Measurements from ENCODE around the gene MACROH2A1.
A peak's percentile ranks its signal among the peaks of the same experiment; 100 is the strongest.

The MACROH2A1 gene

DNA sequence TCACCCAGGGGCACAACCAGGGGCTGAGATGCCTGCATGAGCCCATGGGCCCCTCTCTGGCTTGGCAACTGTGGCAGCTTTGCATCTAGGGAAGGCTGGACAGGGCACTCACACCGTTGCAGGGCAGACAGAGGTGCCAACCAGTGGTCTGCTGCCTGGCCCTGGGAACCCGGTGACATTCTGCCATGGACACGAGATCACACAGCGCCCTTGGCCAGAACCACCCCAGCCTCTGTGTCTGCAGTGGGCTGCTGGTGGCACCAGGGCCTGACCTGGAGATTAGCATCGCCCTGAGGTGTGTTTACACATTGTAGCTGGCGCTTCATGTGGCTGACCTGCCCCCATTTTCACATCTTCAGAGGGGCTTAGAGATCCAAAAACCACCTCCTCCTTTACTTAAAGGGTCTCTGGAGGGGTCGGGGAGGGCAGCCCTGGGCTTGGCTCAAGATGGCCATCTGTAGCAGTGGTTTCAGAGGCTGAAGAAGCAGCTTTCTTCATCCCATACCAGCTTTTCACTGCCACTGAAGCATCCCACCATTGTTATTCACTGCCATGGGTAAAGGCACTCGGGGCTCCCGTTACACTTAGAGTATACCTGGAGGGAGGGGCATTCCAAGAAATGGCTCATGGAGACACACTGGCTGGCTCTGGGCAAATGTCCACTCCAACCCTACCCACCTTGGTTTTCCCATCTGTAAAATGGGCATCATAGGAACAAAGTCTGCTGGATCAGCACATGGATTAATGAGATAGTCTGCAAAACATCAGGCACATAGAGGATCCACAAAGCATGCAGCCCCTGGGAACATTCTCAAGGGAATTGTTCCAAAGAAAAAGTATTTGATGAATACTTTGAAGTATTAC is 36.7 kb upstream of the MACROH2A1 start:
- no peak for DNase-seq (ENCODE audit: low spot score)

DNA sequence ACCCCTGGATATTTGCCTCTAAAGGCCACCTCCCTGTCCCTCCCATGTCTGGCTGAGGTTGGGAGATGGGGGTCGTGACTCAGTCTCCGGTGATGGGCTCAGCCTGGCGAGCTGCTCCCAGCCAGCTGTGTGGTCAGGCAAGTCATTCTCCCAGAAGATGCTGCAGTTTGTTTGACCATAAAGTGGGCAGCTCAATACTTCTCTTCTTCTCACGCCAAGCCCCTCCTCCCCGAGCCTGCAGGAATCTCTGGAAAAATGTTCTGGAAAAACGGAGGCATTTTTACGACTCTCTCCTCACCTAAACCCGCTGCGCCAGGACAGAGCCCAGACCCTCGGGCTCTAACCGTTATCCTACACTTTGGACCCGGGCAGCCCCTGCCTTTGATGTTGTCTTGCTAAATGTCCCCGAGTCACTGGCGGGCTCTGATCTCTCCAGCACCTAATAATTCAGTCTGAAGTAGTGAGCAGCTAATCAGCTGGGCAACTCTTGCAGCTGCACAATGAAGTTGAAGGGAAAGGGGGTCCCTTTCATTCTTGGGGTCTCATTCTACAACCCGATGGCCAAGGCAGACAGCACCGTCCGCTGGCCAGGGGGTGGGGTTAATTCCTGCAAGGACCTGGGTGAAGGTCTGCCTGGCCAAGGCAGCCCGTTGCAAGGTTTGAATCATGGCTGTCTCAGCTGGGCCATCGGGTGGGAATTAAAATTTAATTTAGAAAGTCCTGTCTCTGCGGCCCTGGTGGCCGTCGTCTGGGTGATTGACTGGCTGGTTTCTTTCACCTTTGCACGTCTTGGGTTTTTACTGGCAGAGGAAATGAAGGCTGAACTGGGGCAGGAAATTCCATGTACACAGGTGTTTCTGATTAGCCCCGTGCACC is 35.8 kb upstream of the MACROH2A1 start:
- DNase-seq (ENCODE audit: low spot score): no peak

DNA sequence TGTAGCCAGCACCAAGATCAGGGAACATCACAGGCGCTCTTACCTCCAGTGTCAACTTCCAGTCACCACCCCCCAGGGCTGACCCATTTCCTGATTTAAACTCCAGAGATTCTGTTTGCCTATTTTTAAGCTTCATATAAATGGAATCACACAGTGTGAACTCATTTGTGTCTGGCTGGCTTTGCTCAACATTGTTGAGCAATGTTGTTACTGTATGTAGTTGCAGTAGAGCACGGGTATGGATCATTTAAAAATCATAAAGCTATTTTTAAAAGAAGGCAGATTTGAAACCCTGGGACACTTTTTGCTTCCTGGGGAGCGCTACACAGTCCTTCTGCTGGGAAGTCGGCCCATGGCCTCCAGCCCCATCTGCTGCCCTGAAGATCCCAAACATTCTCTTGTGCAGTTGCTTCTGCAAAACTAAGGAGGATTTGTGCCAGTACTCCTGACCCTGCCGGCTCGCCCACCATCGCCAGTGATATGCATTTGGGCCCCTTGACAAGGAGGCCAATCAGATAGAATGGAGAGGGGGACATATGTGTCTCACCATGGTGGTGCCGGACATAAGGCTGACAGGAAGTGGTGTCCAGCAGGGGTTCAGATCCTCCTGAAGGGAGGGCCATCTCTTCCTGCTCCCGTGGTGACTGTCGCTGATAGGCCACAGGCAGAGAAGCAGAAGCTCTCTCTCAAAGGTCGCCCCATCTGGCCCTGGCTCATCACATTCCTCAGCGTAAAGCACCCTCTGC is 34.8 kb upstream of the MACROH2A1 start:
- DNase-seq (ENCODE audit: low spot score): no peak

DNA sequence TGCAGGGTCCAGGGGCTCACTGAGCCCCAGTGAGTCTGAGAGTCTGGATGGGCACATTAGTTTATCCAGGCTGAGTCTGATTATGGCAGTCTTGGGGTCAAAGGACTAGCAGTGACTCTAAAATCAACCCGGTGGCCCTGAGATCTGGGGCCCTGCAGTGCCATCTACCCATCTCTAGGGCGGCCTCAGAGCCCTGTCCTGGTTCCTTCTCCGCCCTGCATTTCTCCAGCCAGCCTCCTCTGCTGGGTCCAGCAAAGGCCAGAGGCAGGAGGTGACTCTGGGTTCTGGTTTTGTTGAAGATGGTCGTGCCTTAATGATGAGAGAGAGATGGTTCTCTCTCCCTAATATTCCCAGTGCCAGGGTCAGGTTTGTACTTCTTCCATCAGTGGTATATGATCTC is 33.1 kb upstream of the MACROH2A1 start:
- no peak for DNase-seq (ENCODE audit: low spot score)

DNA sequence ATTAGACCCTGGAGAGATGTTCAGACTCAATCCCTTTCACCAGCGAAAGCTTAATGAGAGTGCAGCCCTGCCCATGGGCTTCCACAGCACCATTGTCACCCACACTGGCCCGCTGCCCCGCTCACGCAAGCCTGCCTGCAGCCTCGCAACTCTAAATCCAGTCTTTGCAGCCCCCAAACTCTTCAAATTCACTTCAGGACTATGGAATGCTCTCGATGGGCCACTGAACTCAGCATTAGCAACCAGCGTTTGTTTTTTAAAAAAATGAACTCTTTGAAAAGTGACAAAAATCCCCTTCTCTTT is 31.1 kb upstream of the MACROH2A1 start:
- DNase-seq (ENCODE audit: low spot score): no peak

DNA sequence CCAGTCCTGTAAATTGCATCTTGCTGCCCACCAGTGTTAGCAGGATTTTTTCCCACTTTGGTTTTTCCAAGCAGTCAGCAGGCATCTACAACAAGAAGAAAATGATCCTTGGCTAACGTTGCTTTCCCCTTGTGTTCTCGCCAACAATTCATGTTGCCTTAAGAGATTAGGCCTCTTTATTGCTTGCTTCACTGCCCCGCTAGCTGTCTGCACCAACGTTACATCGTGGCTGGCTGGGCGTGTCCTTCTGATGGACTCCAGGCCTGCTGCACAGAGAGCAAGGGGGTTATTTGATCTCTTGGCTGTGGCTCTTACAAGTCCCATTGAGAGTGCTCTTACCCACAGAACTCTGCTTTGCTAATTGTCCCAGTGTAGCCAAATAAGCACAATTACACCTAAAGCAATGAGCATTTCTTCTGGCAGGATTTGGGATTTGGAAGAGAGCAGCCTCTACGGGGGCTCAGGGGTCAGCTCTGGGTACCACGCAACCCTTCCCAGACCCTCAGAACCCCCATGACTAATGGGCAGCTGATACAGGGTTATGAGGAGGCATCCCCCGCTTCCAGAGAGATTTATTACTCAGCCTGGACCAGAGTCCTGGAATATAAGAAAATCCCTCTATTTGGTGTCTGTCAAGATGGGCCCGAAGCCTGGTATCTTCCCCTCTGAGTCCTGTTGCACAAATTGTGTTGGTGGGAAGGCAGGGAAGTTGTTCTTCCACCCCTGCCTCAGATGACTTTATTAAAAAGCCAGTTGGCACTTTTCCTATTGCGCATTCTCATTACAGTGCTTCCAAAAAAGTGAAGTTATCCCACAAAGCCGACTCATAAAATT is 30.5 kb upstream of the MACROH2A1 start:
- DNase-seq (ENCODE audit: low spot score): no peak

DNA sequence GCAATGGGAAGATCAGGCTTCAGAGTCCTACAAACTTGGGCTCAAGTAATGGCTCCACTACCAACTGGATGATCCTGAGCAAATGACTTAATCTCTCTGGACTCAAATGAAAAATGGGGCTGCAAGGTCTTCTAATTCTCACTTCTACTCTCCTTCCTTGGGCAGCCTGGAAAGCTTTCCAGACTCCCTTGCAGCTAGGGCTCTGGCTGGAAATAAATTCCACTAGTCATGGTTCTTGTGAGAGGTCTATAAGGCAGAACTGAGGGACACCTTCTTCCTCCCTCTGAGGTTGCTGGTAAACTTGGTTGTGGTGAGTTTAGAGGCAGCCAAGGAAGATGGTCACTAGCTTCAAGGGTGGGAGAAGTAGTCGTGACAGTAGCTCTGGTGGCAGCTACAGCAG is 29.6 kb upstream of the MACROH2A1 start:
- DNase-seq (ENCODE audit: low spot score): no peak

DNA sequence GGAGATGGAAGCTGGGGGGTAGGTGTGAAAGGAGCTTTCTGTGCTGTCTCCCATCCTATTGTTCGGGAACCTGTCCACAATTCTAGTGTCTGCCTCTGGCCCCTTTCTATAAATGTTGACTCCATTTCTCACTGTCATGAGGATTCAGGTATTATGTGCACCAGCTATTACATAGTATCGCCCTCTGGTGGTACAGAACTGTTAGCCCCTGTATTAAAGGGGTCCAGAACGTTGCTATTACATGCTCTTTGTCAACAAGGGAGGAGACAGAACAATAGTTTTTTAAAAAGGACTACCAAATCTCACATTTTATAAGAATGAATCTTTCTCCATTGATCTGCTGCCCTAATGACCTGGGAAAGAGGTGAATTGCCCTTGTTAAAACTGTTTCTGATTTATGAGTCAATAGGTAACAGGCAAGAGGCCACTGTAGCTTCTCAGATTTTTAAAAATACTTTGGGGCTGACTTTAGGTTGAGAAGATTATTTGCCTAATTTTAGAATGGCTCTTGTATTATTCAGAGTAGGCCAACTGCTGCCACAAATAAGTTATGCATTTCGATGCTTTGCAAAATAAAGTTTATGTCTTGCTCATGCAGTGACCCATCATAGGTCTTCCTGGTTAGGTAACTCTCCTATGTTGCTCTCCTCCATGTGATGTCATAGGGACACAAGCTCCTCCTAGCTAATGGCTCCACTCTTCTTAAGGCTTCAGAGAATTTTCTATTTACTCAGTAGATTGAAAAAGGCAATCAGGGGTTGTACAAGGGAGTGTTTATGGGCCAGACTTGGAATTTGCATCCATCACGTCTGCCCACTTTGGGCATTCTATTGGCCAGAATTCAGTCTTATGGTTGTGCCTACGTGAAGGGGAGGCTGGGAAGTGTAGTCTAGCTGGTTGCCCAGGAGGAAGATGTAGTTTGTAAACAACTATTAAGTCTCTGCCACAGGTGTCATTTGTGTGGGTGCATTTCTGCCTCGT is 27.4 kb upstream of the MACROH2A1 start:
- DNase-seq (ENCODE audit: low spot score): peak; percentile 49

DNA sequence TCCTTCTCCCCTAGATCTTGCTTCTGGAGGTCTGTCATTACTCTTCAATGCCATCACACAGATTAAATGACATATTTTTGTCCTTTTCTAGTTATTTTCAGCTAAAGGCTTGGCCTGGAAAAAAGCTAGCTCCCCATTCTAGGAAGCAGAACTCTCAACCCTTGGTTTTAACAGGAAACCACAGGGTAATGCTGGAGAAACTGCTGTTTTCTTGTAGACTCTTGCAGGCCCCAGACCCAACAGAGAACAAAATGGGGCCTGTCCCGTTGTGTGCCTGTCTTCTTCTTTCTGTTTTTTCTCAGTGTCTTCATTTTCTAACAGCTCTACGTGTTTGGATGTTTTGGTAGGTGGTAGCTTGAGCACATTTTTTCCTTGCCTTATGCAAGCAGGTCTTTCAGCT is 26.6 kb upstream of the MACROH2A1 start:
- no peak for DNase-seq (ENCODE audit: low spot score)

DNA sequence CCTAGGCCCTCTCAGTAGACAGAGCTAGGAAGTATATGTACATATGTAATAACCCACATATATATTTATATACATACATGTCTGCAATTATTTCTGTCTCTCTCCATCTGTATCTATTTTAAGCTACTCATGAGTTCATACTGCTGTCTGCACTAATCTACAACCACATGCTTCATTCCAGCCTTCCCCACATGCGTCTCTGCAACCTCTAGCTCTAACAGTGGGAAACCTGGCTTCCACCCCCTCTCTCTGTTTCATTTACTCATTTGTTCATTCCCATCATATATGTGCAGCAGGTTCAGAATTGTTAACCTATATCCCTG is 24.8 kb upstream of the MACROH2A1 start:
- DNase-seq (ENCODE audit: low spot score): no peak

DNA sequence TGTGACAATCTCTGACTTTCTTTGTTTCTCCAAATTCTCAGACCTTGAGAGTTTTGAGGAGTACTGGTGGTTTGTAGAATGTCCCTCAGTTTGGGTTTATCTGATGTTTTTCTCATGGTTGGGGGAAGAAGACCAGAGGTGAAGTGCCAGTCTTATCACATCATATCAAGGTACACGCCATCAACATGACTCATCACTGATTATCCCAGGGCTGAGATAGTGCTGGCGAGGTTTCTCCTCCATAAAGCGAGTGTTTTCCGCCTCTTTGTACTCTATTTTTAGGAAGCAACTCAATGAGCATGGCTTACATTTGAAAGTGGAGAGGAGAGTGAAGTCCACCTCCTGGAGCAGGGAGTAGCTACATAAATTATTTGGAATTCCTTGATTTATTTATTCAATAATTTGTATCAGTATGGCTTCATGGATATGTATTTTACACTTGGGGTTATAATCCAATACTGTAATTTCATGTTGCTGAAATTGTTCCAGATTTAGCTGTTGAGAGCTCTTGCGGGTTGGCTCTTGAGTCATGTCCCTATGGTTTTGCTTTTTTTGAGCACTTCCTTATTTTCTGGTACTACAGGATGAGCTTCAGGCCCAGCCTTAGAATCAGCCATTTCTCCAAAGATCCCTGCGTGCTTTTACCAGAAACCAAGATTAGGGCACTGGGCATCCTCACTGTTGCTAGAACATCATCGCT is 24.3 kb upstream of the MACROH2A1 start:
- DNase-seq (ENCODE audit: low spot score): no peak

DNA sequence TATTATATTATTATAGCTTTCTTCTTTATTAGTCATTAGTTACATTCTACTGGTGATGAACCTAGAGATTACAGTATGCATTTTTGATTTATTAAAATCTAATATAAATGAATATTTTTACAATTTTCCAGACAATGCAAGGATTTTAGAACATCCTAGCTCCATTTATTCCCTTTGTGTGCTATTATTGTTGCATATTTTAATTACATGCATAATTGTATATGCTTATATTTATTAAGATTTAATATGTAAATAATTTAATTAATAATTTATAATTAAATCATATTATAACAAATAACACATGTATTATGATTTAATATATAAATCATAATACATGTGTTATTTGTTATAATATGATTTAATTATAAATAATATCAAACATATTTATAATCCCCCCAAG is 23.4 kb upstream of the MACROH2A1 start:
- DNase-seq (ENCODE audit: low spot score): no peak

DNA sequence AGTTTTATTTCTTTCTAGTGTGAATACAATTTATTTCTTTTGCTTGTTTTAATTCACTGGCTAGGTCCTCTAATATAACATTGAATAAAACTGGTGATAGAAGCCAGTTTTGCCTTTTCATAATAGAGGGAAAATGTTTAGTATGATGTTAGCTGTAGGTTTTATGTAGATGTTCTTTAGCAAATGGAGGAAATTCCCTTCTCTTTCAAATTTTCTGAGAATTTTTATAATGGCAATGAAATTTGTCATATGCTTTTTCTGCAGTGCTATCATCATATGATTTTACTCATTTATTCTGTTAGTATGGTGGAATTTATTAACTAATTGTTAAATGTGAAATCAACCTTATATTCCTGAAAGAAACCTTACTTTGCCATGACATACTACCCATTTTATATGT is 18.1 kb upstream of the MACROH2A1 start:
- DNase-seq (ENCODE audit: low spot score): no peak

DNA sequence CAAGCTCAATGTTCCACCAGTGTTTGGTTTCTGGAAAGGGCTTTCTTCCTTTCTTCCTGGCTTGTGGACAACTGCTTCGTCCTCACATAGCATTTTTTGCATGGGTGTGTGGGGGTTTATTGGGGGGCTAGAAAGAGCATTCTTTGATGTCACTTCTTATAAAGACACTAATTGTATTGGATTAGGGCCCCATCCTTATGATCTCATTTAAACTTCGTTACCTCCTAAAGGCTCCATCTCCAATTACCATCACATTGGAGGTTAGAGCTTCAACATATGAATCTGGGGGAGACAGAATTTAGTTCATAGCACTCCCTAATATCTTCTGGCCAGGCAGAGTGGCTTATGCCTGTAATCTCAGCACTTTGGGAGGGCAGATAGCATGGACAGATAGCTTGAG is 6.1 kb upstream of the MACROH2A1 start:
- no peak for DNase-seq (ENCODE audit: low spot score)

DNA sequence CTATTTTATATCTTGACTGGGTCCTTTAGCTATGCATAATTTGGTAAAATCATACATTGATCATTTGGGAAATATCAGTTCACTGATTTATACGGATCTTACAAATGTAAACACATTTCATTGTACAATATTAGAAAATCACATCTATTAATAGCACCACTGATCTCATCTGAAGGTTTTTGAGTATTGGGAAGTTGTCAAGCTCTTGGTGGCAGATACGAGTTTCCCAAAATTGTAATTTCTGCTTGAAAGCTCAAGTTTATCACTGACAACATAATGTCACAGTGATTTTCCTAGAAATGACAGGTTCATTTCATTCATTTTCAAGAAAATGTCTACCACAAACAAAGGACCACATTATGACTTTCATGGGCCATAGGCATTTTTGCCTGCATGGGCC is 3.0 kb upstream of the MACROH2A1 start:
- no peak for DNase-seq (ENCODE audit: low spot score)

DNA sequence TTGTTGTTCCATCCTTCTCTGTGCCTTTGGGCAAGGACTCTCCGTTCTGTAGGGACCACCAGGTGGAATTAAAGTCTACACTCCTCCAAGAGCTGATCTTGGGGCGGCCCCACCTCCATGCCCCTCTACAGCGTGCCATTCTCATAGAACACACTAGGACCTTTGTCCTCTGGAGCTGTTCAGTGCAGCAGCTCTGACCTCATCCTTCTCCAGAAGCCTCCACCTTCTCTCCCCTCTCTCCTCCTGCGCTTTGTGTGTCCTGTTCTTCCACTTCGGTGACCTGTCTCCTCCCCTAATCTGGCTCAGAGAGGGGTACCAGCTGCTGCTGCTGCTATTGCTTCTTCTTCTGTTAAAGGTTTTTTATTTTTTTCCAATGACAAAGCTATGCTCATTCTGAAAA is 1.8 kb upstream of the MACROH2A1 start:
- no peak for DNase-seq (ENCODE audit: low spot score)

DNA sequence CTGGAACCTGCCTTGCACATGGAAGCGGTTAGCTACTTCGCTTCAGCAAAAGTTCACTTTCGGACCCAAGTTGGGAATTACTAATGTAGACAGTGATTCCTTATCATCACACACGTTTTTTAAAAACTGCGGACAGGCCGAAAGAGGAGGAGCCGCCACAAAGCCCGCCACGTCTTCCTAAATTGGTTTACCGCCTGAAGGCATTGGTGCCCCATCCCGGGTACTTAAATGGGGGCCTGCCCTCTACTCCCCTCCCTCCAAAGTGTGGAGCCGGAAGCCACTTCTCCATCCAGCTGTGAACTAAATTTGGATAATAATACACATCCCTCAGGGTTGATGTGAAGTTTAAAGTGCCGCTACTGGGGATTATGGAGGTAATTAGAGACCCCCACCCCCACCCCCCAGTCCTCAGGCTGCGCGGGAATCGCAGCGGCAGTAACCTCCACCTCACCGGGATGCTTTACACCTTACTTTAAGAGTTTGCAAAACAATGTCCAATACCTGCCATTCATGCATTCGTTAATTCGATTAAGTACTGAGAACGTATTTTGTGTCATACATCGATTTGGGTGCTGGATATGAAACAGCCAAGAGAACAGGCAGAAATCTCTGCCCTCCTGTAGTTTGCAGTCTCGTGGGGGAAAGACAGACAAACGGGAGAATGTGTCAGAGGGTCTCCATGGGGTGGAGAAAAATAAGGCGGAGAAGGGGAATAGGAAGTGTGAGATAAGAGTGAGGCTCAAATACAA is 937 bp upstream of the MACROH2A1 start:
- no peak for DNase-seq (ENCODE audit: low spot score)

DNA sequence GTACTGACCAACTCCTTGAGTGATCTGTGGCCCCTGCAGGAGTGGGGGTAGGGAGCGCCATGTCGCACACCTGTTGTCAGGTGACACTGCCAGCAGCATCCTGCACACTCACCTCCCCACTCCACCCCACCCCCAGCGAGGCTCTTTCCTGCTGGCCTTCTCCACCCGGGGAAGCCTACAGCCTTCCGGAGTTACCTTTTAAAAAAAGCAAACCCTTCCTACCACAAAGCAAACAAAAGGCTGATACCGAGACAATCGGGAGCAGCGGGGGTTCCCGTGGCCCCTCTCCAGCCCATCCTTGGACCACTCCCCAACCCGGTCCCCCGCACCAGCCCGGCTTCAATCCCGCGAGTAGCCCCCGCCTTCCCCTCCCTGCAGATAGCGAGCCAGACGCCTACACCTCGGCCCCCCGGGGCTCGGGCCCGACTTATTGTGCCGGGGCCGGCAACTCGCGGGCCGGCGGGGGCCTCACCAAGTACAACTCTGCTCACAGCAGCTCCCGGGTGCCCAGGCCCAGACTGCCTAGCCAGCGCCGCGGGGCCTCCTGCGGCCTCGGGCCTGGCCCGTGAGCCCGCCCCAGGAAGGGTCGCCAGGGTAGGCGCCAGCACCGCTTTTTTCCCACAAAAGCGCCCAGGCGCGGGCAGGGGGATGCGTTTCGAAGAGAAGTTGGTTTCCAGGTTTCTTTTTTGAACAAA is 724 bp downstream of the MACROH2A1 start:
- DNase-seq (ENCODE audit: low spot score): peak; percentile 41

DNA sequence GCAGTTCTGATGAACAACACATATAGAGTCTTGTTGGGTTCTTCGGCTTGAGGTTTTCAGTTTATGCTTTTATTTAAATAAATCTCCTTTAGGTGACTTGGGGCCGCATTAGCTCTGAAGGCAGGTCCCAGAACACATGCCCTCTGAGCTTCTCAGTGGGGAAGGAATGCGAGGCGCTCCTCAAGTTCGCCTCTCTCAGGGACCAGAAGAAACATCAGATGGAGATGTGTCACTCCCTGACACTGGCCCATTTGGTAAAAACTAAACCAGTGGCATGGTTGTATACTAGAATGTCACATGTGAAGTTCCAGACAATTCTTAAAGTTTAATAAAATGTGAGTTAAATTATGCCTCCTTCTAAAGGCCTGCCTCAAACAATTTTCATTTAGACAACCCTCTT is 1.9 kb downstream of the MACROH2A1 start:
- no peak for DNase-seq (ENCODE audit: low spot score)

All from CD4-positive, alpha-beta T cell treated with Interleukin-15 for 4 hours (primary cell).